DOHH2 (cell line): Measurements from ENCODE around the gene GIMAP8.
A peak's percentile ranks its signal among the peaks of the same experiment; 100 is the strongest.

ENCODE experiments used
- H3F3A ChIP-seq: fragments of 200-600 bp; sonication (generic), shearing (Covaris generic); 2 replicates; pipeline ENCODE4 v1.6.0; 2016; ENCODE audit warnings: antibody characterized with exemption, mild to moderate bottlenecking; ENCODE audit not compliant: control insufficient read depth, insufficient read depth
- H3K27ac ChIP-seq: fragments of 200-600 bp; sonication (generic); 2 replicates; pipeline ENCODE4 v1.5.1; 2014; ENCODE audit warnings: low read depth, mild to moderate bottlenecking, low read length, moderate library complexity
- H3K27me3 ChIP-seq: fragments of 200-600 bp; sonication (generic); 2 replicates; pipeline ENCODE4 v1.6.1; 2014; ENCODE audit warnings: mild to moderate bottlenecking, low read length, mixed read lengths; ENCODE audit not compliant: control insufficient read depth
- H3K36me3 ChIP-seq: fragments of 200-600 bp; sonication (generic); 2 replicates; pipeline ENCODE4 v1.6.1; 2014; ENCODE audit warnings: mild to moderate bottlenecking, low read length, moderate library complexity, mixed read lengths; ENCODE audit not compliant: control insufficient read depth
- H3K4me1 ChIP-seq: fragments of 200-600 bp; sonication (generic); 2 replicates; pipeline ENCODE4 v1.6.1; 2014; ENCODE audit warnings: mild to moderate bottlenecking, low read length, mixed read lengths; ENCODE audit not compliant: control insufficient read depth
- H3K4me2 ChIP-seq: fragments of 200-600 bp; sonication (generic); 2 replicates; pipeline ENCODE4 v1.6.0; 2014; ENCODE audit warnings: mild to moderate bottlenecking, low read length, moderate library complexity
- H3K4me3 ChIP-seq: fragments of 200-600 bp; sonication (generic); 2 replicates; pipeline ENCODE4 v1.5.1; 2014; ENCODE audit warnings: mild to moderate bottlenecking, low read length, mixed read lengths
- H3K79me2 ChIP-seq: fragments of 200-600 bp; sonication (generic); 2 replicates; pipeline ENCODE4 v1.6.1; 2014; ENCODE audit warnings: mild to moderate bottlenecking, low read length, mixed read lengths; ENCODE audit not compliant: control insufficient read depth
- H3K9me2 ChIP-seq: fragments of 200-600 bp; sonication (generic); replicated peaks from 2 replicates; pipeline ENCODE4 v1.6.1; 2014; ENCODE audit warnings: mild to moderate bottlenecking, low read length, mixed read lengths; ENCODE audit not compliant: control insufficient read depth
- H3K9me3 ChIP-seq: fragments of 200-600 bp; sonication (generic); 2 replicates; pipeline ENCODE4 v1.6.1; 2014; ENCODE audit warnings: antibody characterized with exemption, low read length, mixed read lengths; ENCODE audit not compliant: control insufficient read depth, insufficient read depth
- H4K20me1 ChIP-seq: fragments of 200-600 bp; sonication (generic); 2 replicates; pipeline ENCODE4 v1.6.0; 2014; ENCODE audit warnings: low read depth, mild to moderate bottlenecking, antibody characterized with exemption, low read length, moderate library complexity; ENCODE audit not compliant: control insufficient read depth, insufficient read depth
- CTCF ChIP-seq: fragments of 200-600 bp; sonication (generic); IDR thresholded peaks from one replicate; pipeline ENCODE4 v1.5.1; 2014; ENCODE audit warnings: antibody characterized with exemption, mild to moderate bottlenecking, low read depth, low read length; ENCODE audit not compliant: poor library complexity, severe bottlenecking
- EZH2phosphoT487 ChIP-seq: fragments of 200-600 bp; sonication (generic); IDR thresholded peaks from 2 replicates; pipeline ENCODE4 v1.6.1; 2017; ENCODE audit warnings: borderline replicate concordance, mild to moderate bottlenecking, antibody characterized with exemption, low read length, moderate library complexity, mixed read lengths

The GIMAP8 gene

GRCh38 chr7:150435047-150435389 is 15.4 kb upstream of the GIMAP8 start:
- Histone ChIP-seq H3K4me3 (no peak overlapping the region), H3K9me2 (no peaks in the 10 kb centered on the region), H3K27me3 (peaks cover 62% of the 10 kb centered on the region), H3K36me3 (no peaks in the 10 kb centered on the region), H3F3A (no peaks in the 10 kb centered on the region), H4K20me1 (no peaks in the 10 kb centered on the region), H3K79me2 (no peaks in the 10 kb centered on the region), H3K27ac (no peak overlapping the region), H3K9me3 (no peaks in the 10 kb centered on the region), H3K4me2 (no peak overlapping the region), H3K4me1 (peaks cover 15% of the 10 kb centered on the region)
- TF ChIP-seq CTCF (no peak), EZH2phosphoT487 (no peak)

- Histone ChIP-seq H3K36me3 (no peaks in the 10 kb centered on the region), H4K20me1 (no peaks in the 10 kb centered on the region), H3K9me2 (no peaks in the 10 kb centered on the region), H3K4me1 (peaks cover 15% of the 10 kb centered on the region), H3K9me3 (no peaks in the 10 kb centered on the region), H3K4me3 (peak overlapping the region; percentile 21), H3K79me2 (no peaks in the 10 kb centered on the region), H3K27me3 (peaks cover 59% of the 10 kb centered on the region), H3F3A (no peaks in the 10 kb centered on the region), H3K4me2 (peak overlapping the region; percentile 47), H3K27ac (no peak overlapping the region)
- TF ChIP-seq CTCF (no peak), EZH2phosphoT487 (no peak)
Measured at GRCh38 chr7:150435390-150436073, 14.9 kb upstream of the GIMAP8 start.

GRCh38 chr7:150439967-150440366 is 10.5 kb upstream of the GIMAP8 start:
- no peak overlapping the region for H3K4me3 ChIP-seq
- peaks cover 14% of the 10 kb centered on the region for H3K4me1 ChIP-seq
- H3K79me2 ChIP-seq: no peaks in the 10 kb centered on the region
- no peaks in the 10 kb centered on the region for H3K9me3 ChIP-seq
- no peak for TF ChIP-seq EZH2phosphoT487
- no peak for TF ChIP-seq CTCF
- no peaks in the 10 kb centered on the region for H4K20me1 ChIP-seq
- H3F3A ChIP-seq: no peaks in the 10 kb centered on the region
- H3K4me2 ChIP-seq: no peak overlapping the region
- H3K27me3 ChIP-seq: peaks cover 32% of the 10 kb centered on the region
- no peak overlapping the region for H3K27ac ChIP-seq
- H3K36me3 ChIP-seq: no peaks in the 10 kb centered on the region
- no peaks in the 10 kb centered on the region for H3K9me2 ChIP-seq

GRCh38 chr7:150441524-150441923 is 8.9 kb upstream of the GIMAP8 start:
- no peaks in the 10 kb centered on the region for H3F3A ChIP-seq
- no peaks in the 10 kb centered on the region for H3K9me3 ChIP-seq
- no peaks in the 10 kb centered on the region for H3K9me2 ChIP-seq
- no peaks in the 10 kb centered on the region for H3K36me3 ChIP-seq
- no peak overlapping the region for H3K4me2 ChIP-seq
- no peaks in the 10 kb centered on the region for H4K20me1 ChIP-seq
- TF ChIP-seq EZH2phosphoT487 (no peak), CTCF (no peak)
- H3K79me2 ChIP-seq: no peaks in the 10 kb centered on the region
- no peak overlapping the region for H3K27ac ChIP-seq
- peaks cover 35% of the 10 kb centered on the region for H3K27me3 ChIP-seq
- H3K4me1 ChIP-seq: no peaks in the 10 kb centered on the region
- no peak overlapping the region for H3K4me3 ChIP-seq
